HEK293 (cell line): Measurements from ENCODE around the gene TAGLN.

Experiments used
- CTCF ChIA-PET: fragments of 350-600 bp; formaldehyde crosslinking; extraction: SDS; loops from one replicate; lab custom pipeline; 2021; ENCODE audit warnings: antibody characterized with exemption; lab: Yijun Ruan, JAX
- POLR2A ChIA-PET: fragments of 300-600 bp; formaldehyde crosslinking; extraction: SDS; loops from one replicate; lab custom pipeline; 2020; ENCODE audit warnings: antibody characterized with exemption, inconsistent platforms; lab: Yijun Ruan, JAX
- H3K27ac ChIP-seq: fragments of 200-500 bp; sonication (Bioruptor generic); 2 replicates; pipeline ENCODE4 v1.5.1; 2014; ENCODE audit warnings: low read depth, low read length, control low read depth, inconsistent platforms; ENCODE audit errors: extremely low read depth
- H3K36me3 ChIP-seq, 2 experiments: fragments of 200-500 bp in 1 of 2; sonication (Bioruptor generic) in 1 of 2; 1 replicate in 1 of 2; 2 replicates in 1 of 2; pipeline ENCODE4 v1.5.1; 2014 to 2017; ENCODE audit warnings: inconsistent platforms in 2 of 2, low read length in 2 of 2; ENCODE audit not compliant: control insufficient read depth in 2 of 2, insufficient read depth in 1 of 2
- H3K4me1 ChIP-seq: fragments of 200-500 bp; sonication (Bioruptor generic); 2 replicates; pipeline ENCODE4 v1.5.1; 2014; ENCODE audit warnings: mild to moderate bottlenecking, low read length, inconsistent platforms; ENCODE audit not compliant: control insufficient read depth, insufficient read depth
- H3K4me3 ChIP-seq: 2 replicates; pipeline ENCODE4 v1.5.1; 2011; ENCODE audit warnings: low read depth, mild to moderate bottlenecking, control low read depth, low read length, moderate library complexity
- H3K9me3 ChIP-seq: fragments of 200-500 bp; sonication (Bioruptor generic); 2 replicates; pipeline ENCODE4 v1.5.1; 2014; ENCODE audit warnings: low read depth, low read length, inconsistent platforms; ENCODE audit not compliant: control insufficient read depth, insufficient read depth
- KLF8 ChIP-seq: fragments of 450-650 bp; formaldehyde crosslinking; IDR thresholded peaks from 2 replicates; pipeline ENCODE4 v1.5.1; 2016; ENCODE audit warnings: missing biosample characterization, missing genetic modification characterization
- OSR2 ChIP-seq: fragments of 450-650 bp; formaldehyde crosslinking; IDR thresholded peaks from 2 replicates; pipeline ENCODE4 v1.5.1; 2016; ENCODE audit warnings: missing biosample characterization, missing genetic modification characterization
- SP3 ChIP-seq: fragments of 450-650 bp; formaldehyde crosslinking; IDR thresholded peaks from 2 replicates; pipeline ENCODE4 v1.5.1; 2016; ENCODE audit warnings: missing biosample characterization, missing genetic modification characterization
- YY2 ChIP-seq: fragments of 450-650 bp; formaldehyde crosslinking; IDR thresholded peaks from 2 replicates; pipeline ENCODE4 v1.5.1; 2016; ENCODE audit warnings: missing biosample characterization, missing genetic modification characterization
- ZNF114 ChIP-seq: fragments of 450-650 bp; formaldehyde crosslinking; IDR thresholded peaks from 2 replicates; pipeline ENCODE4 v1.5.0; 2017; ENCODE audit warnings: missing biosample characterization, missing genetic modification characterization
- ZNF132 ChIP-seq: fragments of 450-650 bp; formaldehyde crosslinking; IDR thresholded peaks from 2 replicates; pipeline ENCODE4 v1.5.1; 2017; ENCODE audit warnings: missing biosample characterization, missing genetic modification characterization, borderline replicate concordance
- ZNF214 ChIP-seq: fragments of 450-650 bp; formaldehyde crosslinking; IDR thresholded peaks from 2 replicates; pipeline ENCODE4 v1.5.1; 2017; ENCODE audit warnings: missing biosample characterization, mild to moderate bottlenecking, missing genetic modification characterization, borderline replicate concordance
- ZNF23 ChIP-seq: fragments of 450-650 bp; formaldehyde crosslinking; IDR thresholded peaks from 2 replicates; pipeline ENCODE4 v1.5.1; 2016; ENCODE audit warnings: missing biosample characterization, missing genetic modification characterization, borderline replicate concordance
- ZNF423 ChIP-seq: fragments of 450-650 bp; formaldehyde crosslinking; IDR thresholded peaks from 2 replicates; pipeline ENCODE4 v1.5.1; 2016; ENCODE audit warnings: missing biosample characterization, missing genetic modification characterization
- ZNF48 ChIP-seq: fragments of 450-650 bp; formaldehyde crosslinking; IDR thresholded peaks from 2 replicates; pipeline ENCODE4 v1.5.1; 2016; ENCODE audit warnings: missing biosample characterization, missing genetic modification characterization
- ZNF521 ChIP-seq: fragments of 450-650 bp; formaldehyde crosslinking; IDR thresholded peaks from 2 replicates; pipeline ENCODE4 v1.5.1; 2017; ENCODE audit warnings: missing biosample characterization, mild to moderate bottlenecking, missing genetic modification characterization
- ZNF596 ChIP-seq: fragments of 450-650 bp; IDR thresholded peaks from 2 replicates; pipeline ENCODE4 v1.5.0; 2018; ENCODE audit warnings: missing biosample characterization, mild to moderate bottlenecking, missing genetic modification characterization, moderate library complexity
- ZNF639 ChIP-seq: fragments of 450-650 bp; formaldehyde crosslinking; IDR thresholded peaks from 2 replicates; pipeline ENCODE4 v1.5.1; 2016; ENCODE audit warnings: missing biosample characterization, missing genetic modification characterization
- ZNF76 ChIP-seq: fragments of 450-650 bp; formaldehyde crosslinking; IDR thresholded peaks from 2 replicates; pipeline ENCODE4; 2016; ENCODE audit warnings: low read depth, missing biosample characterization, missing genetic modification characterization, borderline replicate concordance
- ZNF777 ChIP-seq: fragments of 450-650 bp; formaldehyde crosslinking; IDR thresholded peaks from 2 replicates; pipeline ENCODE4 v1.5.1; 2017; ENCODE audit warnings: missing biosample characterization, missing genetic modification characterization, borderline replicate concordance
- ZSCAN23 ChIP-seq: fragments of 450-650 bp; formaldehyde crosslinking; IDR thresholded peaks from 2 replicates; pipeline ENCODE4 v1.5.1; 2016; ENCODE audit warnings: missing biosample characterization, missing genetic modification characterization
- TF ChIP-seq, protein P1 (sequence below): fragments of 450-650 bp; formaldehyde crosslinking; IDR thresholded peaks from 2 replicates; pipeline ENCODE4 v1.5.1; 2016; ENCODE audit warnings: missing biosample characterization, missing genetic modification characterization
- TF ChIP-seq, protein P2 (sequence below): fragments of 450-650 bp; formaldehyde crosslinking; IDR thresholded peaks from 2 replicates; pipeline ENCODE4 v1.5.1; 2016; ENCODE audit warnings: missing biosample characterization, missing genetic modification characterization, borderline replicate concordance
- TF ChIP-seq, protein P3 (sequence below): fragments of 450-650 bp; formaldehyde crosslinking; IDR thresholded peaks from 2 replicates; pipeline ENCODE4 v1.5.1; 2016; ENCODE audit warnings: missing biosample characterization, missing genetic modification characterization

Gene TAGLN

GRCh38 chr11:117217141-117218084 lies 18.2 kb downstream of the TAGLN start:
- Histone ChIP-seq H3K27ac (no peak overlapping the region), H3K36me3 (peaks cover 0 to 82% of the 10 kb centered on the region in 2 experiments; a peak in 1 of 3 replicates), H3K4me1 (peaks cover 3% of the 10 kb centered on the region; the same call in 1 of the 2 replicates), H3K4me3 (no peak overlapping the region), H3K9me3 (no peaks in the 10 kb centered on the region)
- CTCF ChIA-PET: interaction anchor here (0.6 to 2.5 kb wide), 2 partner anchors 9 to 627 kb away, joined by 3 to 9 read pairs; no protein-coding TSS in a partner anchor
- POLR2A ChIA-PET: interaction anchor here (0.5 kb wide), 1 partner anchor 109 kb away, joined by 6 read pairs; no protein-coding TSS in a partner anchor
- TF ChIP-seq, protein P1, sequence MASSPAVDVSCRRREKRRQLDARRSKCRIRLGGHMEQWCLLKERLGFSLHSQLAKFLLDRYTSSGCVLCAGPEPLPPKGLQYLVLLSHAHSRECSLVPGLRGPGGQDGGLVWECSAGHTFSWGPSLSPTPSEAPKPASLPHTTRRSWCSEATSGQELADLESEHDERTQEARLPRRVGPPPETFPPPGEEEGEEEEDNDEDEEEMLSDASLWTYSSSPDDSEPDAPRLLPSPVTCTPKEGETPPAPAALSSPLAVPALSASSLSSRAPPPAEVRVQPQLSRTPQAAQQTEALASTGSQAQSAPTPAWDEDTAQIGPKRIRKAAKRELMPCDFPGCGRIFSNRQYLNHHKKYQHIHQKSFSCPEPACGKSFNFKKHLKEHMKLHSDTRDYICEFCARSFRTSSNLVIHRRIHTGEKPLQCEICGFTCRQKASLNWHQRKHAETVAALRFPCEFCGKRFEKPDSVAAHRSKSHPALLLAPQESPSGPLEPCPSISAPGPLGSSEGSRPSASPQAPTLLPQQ (tag by site-specific recombination): no peak
- TF ChIP-seq ZSCAN23: no peak
- TF ChIP-seq ZNF114 (tag by site-specific recombination): no peak
- TF ChIP-seq, protein P2, sequence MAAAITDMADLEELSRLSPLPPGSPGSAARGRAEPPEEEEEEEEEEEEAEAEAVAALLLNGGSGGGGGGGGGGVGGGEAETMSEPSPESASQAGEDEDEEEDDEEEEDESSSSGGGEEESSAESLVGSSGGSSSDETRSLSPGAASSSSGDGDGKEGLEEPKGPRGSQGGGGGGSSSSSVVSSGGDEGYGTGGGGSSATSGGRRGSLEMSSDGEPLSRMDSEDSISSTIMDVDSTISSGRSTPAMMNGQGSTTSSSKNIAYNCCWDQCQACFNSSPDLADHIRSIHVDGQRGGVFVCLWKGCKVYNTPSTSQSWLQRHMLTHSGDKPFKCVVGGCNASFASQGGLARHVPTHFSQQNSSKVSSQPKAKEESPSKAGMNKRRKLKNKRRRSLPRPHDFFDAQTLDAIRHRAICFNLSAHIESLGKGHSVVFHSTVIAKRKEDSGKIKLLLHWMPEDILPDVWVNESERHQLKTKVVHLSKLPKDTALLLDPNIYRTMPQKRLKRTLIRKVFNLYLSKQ (tag by site-specific recombination): no peak
- TF ChIP-seq YY2 (tag by site-specific recombination): no peak
- TF ChIP-seq ZNF596 (tag by site-specific recombination): no peak
- TF ChIP-seq ZNF521 (tag by site-specific recombination): no peak
- TF ChIP-seq ZNF23 (tag by site-specific recombination): no peak
- TF ChIP-seq ZNF423: no peak
- no peak for TF ChIP-seq ZNF132 (tag by site-specific recombination)
- no peak for TF ChIP-seq KLF8 (tag by site-specific recombination)
- TF ChIP-seq ZNF214 (tag by site-specific recombination): no peak
- TF ChIP-seq, protein P3, sequence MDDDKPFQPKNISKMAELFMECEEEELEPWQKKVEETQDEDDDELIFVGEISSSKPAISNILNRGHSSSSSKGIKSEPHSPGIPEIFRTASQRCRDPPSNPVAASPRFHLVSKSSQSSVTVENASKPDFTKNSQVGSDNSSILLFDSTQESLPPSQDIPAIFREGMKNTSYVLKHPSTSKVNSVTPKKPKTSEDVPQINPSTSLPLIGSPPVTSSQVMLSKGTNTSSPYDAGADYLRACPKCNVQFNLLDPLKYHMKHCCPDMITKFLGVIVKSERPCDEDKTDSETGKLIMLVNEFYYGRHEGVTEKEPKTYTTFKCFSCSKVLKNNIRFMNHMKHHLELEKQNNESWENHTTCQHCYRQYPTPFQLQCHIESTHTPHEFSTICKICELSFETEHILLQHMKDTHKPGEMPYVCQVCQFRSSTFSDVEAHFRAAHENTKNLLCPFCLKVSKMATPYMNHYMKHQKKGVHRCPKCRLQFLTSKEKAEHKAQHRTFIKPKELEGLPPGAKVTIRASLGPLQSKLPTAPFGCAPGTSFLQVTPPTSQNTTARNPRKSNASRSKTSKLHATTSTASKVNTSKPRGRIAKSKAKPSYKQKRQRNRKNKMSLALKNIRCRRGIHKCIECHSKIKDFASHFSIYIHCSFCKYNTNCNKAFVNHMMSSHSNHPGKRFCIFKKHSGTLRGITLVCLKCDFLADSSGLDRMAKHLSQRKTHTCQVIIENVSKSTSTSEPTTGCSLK: no peak
- no peak for TF ChIP-seq ZNF48 (tag by site-specific recombination)
- no peak for TF ChIP-seq ZNF777 (tag by site-specific recombination)
- TF ChIP-seq ZNF639 (tag by site-specific recombination): no peak
- no peak for TF ChIP-seq SP3 (tag by site-specific recombination)
- TF ChIP-seq OSR2: no peak
- TF ChIP-seq ZNF76 (tag by site-specific recombination): no peak
